Mesothelial cell of epicardium (in vitro differentiated cells): ENCODE measurements around the gene ABCA2. TPM values are rescaled to one million over a fixed set of nuclear protein-coding genes. Genes with fewer than 3 reads are reported as not detected.

Source experiments
- DNase-seq, 2 experiments: peaks; one replicate each; pipeline ENCODE4 v3.0.0; 2021; ENCODE audit warnings: low spot score in 2 of 2; ENCODE audit not compliant: unreplicated experiment in 2 of 2
- H3K27ac Mint-ChIP-seq: 2 replicates; pipeline ENCODE4 v1.8.0; 2021; ENCODE audit warnings: mixed read lengths
- H3K27me3 Mint-ChIP-seq: 2 replicates; pipeline ENCODE4 v1.8.0; 2021; ENCODE audit warnings: low read depth, mixed read lengths
- H3K36me3 Mint-ChIP-seq: 2 replicates; pipeline ENCODE4 v1.8.0; 2021; ENCODE audit warnings: mixed read lengths
- H3K4me1 Mint-ChIP-seq: 2 replicates; pipeline ENCODE4 v1.8.0; 2021; ENCODE audit warnings: mixed read lengths
- H3K4me3 Mint-ChIP-seq: 2 replicates; pipeline ENCODE4 v1.8.0; 2021; ENCODE audit warnings: mild to moderate bottlenecking, moderate library complexity, mixed read lengths
- H3K9me3 Mint-ChIP-seq: 2 replicates; pipeline ENCODE4 v1.8.0; 2021; ENCODE audit warnings: mixed read lengths
- CTCF ChIP-seq: fragments of 200-600 bp; sonication (generic); IDR thresholded peaks from one replicate; pipeline ENCODE4 v1.5.0; 2021; ENCODE audit warnings: antibody characterized with exemption; ENCODE audit not compliant: unreplicated experiment
- total RNA-seq: library from RNA; stranded (reverse); gene quantifications from 3 replicates; pipeline ENCODE4 v1.2.1, GENCODE V29; 2021

The ABCA2 gene
- total RNA-seq, 1 donor from 2014 or later, result 58.7 TPM

- H3K4me1 Mint-ChIP-seq, result peaks cover 8% of the 10 kb centered on the region
- no peak overlapping the region for H3K4me3 Mint-ChIP-seq
- H3K9me3 Mint-ChIP-seq, result no peaks in the 10 kb centered on the region
- H3K36me3 Mint-ChIP-seq, result no peaks in the 10 kb centered on the region
- no peaks in the 10 kb centered on the region for H3K27me3 Mint-ChIP-seq
- H3K27ac Mint-ChIP-seq, result no peak overlapping the region
- DNase-seq, result no peak
- TF ChIP-seq CTCF, result no peak
Measured at GRCh38 chr9:137030538-137031527, 2.8 kb upstream of the ABCA2 start.

GRCh38 chr9:137030006-137030405, 2.0 kb upstream of the ABCA2 start:
- Mint-ChIP-seq H3K27ac (no peak overlapping the region), H3K9me3 (no peaks in the 10 kb centered on the region), H3K27me3 (no peaks in the 10 kb centered on the region), H3K4me1 (peaks cover 8% of the 10 kb centered on the region), H3K36me3 (no peaks in the 10 kb centered on the region), H3K4me3 (no peak overlapping the region)
- no peak for DNase-seq
- no peak for TF ChIP-seq CTCF

GRCh38 chr9:137029058-137029936, 1.3 kb upstream of the ABCA2 start:
- TF ChIP-seq CTCF, result peak; percentile 85
- peak; percentile 45 to 81 for DNase-seq
- Mint-ChIP-seq H3K36me3 (no peaks in the 10 kb centered on the region), H3K27ac (no peak overlapping the region), H3K4me1 (peaks cover 8% of the 10 kb centered on the region), H3K4me3 (peak overlapping the region; percentile 68), H3K27me3 (no peaks in the 10 kb centered on the region), H3K9me3 (no peaks in the 10 kb centered on the region)

GRCh38 chr9:137028263-137029057, 423 bp upstream of the ABCA2 start:
- Mint-ChIP-seq H3K27me3 (no peaks in the 10 kb centered on the region), H3K36me3 (no peaks in the 10 kb centered on the region), H3K4me1 (peaks cover 8% of the 10 kb centered on the region), H3K27ac (no peak overlapping the region), H3K9me3 (no peaks in the 10 kb centered on the region), H3K4me3 (peak overlapping the region; percentile 68)
- peak; percentile 59 to 72 for DNase-seq
- TF ChIP-seq CTCF, result no peak

- peak overlapping the region; percentile 77 for H3K4me3 Mint-ChIP-seq
- TF ChIP-seq CTCF, result no peak
- H3K4me1 Mint-ChIP-seq, result peaks cover 8% of the 10 kb centered on the region
- H3K36me3 Mint-ChIP-seq, result no peaks in the 10 kb centered on the region
- DNase-seq, result no peak
- no peaks in the 10 kb centered on the region for H3K27me3 Mint-ChIP-seq
- no peak overlapping the region for H3K27ac Mint-ChIP-seq
- no peaks in the 10 kb centered on the region for H3K9me3 Mint-ChIP-seq
Measured at GRCh38 chr9:137026828-137027227, 1.2 kb downstream of the ABCA2 start.
